Epithelial cell of alveolus of lung (primary cell): ENCODE results near the gene ARL14EPL. TPM values are rescaled to one million over a fixed set of nuclear protein-coding genes. Genes with fewer than 3 reads are reported as not detected.

Source experiments
- total RNA-seq: library from RNA; depleted of rRNA; stranded (reverse); fragments of >200 nt; gene quantifications from 2 replicates; pipeline ENCODE4 v1.2.1, GENCODE V29; 2015

The ARL14EPL gene
- 0.24 TPM in 1 of 2 replicates, not detected in the other for total RNA-seq

GRCh38 chr5:116032094-116032517 is at the start of gene ARL14EPL:
ARL14EPL (plus strand) TSS chr5:116032472; CDS start chr5:116051466, 18,994 bp downstream.

GRCh38 chr5:116084871-116085715 is 52.8 kb downstream of the ARL14EPL start, which contains the start of gene COMMD10:
COMMD10 (plus strand) TSS chr5:116085025.

Other genes with a start within 250 kb of the ARL14EPL start
- 7.1 and 13.0 TPM in 2 replicates for gene CDO1, start 215.8 kb upstream of the ARL14EPL start, total RNA-seq
- 39.6 and 81.2 TPM in 2 replicates for gene ATG12, start 190.9 kb upstream of the ARL14EPL start, total RNA-seq
- gene AP3S1, start 190.5 kb upstream of the ARL14EPL start, total RNA-seq = 79.4 and 81.1 TPM in 2 replicates
- 0.13 TPM in 1 of 2 replicates, not detected in the other for gene LVRN, start 70.0 kb upstream of the ARL14EPL start, total RNA-seq
- gene COMMD10, start 52.6 kb downstream of the ARL14EPL start, total RNA-seq = 18.9 and 29.3 TPM in 2 replicates